GM21515 (cell line): ENCODE results near the gene GOPC.

Experiments used
- ATAC-seq: cut with Tn5 transposase; IDR thresholded peaks from one replicate; pipeline ENCODE4 v1.9.1; 2021; ENCODE audit not compliant: unreplicated experiment

Gene GOPC

GRCh38 chr6:117597755-117598154 is 4.6 kb downstream of the GOPC start:
- no peak for ATAC-seq

GRCh38 chr6:117595099-117595923 is 7.0 kb downstream of the GOPC start:
- ATAC-seq = no peak

- ATAC-seq = no peak
These were observed 9.1 kb downstream of the GOPC start for GRCh38 chr6:117592983-117593759.

GRCh38 chr6:117591405-117591804 is 10.9 kb downstream of the GOPC start:
- ATAC-seq = no peak

GRCh38 chr6:117590447-117590846 is 11.9 kb downstream of the GOPC start:
- no peak for ATAC-seq

GRCh38 chr6:117585647-117586046 is 16.7 kb downstream of the GOPC start:
- no peak for ATAC-seq

GRCh38 chr6:117574198-117574597 is 28.1 kb downstream of the GOPC start:
- no peak for ATAC-seq

GRCh38 chr6:117573006-117573680 is 29.2 kb downstream of the GOPC start:
- no peak for ATAC-seq

- no peak for ATAC-seq
These were observed 33.4 kb downstream of the GOPC start for GRCh38 chr6:117568831-117569410.

GRCh38 chr6:117568247-117568646 is 34.1 kb downstream of the GOPC start:
- ATAC-seq = no peak

- no peak for ATAC-seq
These were observed 37.6 kb downstream of the GOPC start for GRCh38 chr6:117564681-117565080.

- ATAC-seq = no peak
These were observed 41.2 kb downstream of the GOPC start for GRCh38 chr6:117561128-117561527.

- no peak for ATAC-seq
These were observed 43.0 kb downstream of the GOPC start for GRCh38 chr6:117559299-117559698.

- no peak for ATAC-seq
These were observed 43.5 kb downstream of the GOPC start for GRCh38 chr6:117558818-117559217.

- no peak for ATAC-seq
These were observed 44.4 kb downstream of the GOPC start for GRCh38 chr6:117557951-117558350.

GRCh38 chr6:117555882-117556498 is 46.3 kb downstream of the GOPC start:
- peak; percentile 49 for ATAC-seq

GRCh38 chr6:117555262-117555849 is 47.0 kb downstream of the GOPC start:
- no peak for ATAC-seq

- no peak for ATAC-seq
These were observed 49.2 kb downstream of the GOPC start for GRCh38 chr6:117553142-117553541.

GRCh38 chr6:117552618-117553017 is 49.7 kb downstream of the GOPC start:
- no peak for ATAC-seq

GRCh38 chr6:117550618-117551242 is 51.6 kb downstream of the GOPC start:
- no peak for ATAC-seq
